SW480 (cell line): Measurements from ENCODE around the gene LDB3.
"Not testable (repeated sequence)": the region's sequence is repeated elsewhere in the genome, so short reads cannot be mapped to it uniquely, and the experiment has no call there.

Experiments used
- DNase-seq: peaks from one replicate; pipeline ENCODE4 v3.0.0-alpha.2; 2016; ENCODE audit warnings: low spot score

The LDB3 gene

GRCh38 chr10:86668297-86669165 lies at the start of gene LDB3:
Gene LDB3 (plus strand): TSS chr10:86668511. CDS start chr10:86668692, 181 bp downstream.
- no peak for DNase-seq

GRCh38 chr10:86628311-86628710 lies 40.0 kb upstream of the LDB3 start:
- no peak for DNase-seq

GRCh38 chr10:86630079-86630478 lies 38.2 kb upstream of the LDB3 start:
- DNase-seq: no peak

- DNase-seq: no peak
Observed at GRCh38 chr10:86632009-86632800, 36.1 kb upstream of the LDB3 start.

- DNase-seq: no peak
Observed at GRCh38 chr10:86632951-86633350, 35.4 kb upstream of the LDB3 start.

- no peak for DNase-seq
Observed at GRCh38 chr10:86635402-86635801, 32.9 kb upstream of the LDB3 start.

GRCh38 chr10:86636311-86636710 lies 32.0 kb upstream of the LDB3 start:
- DNase-seq: no peak

- DNase-seq: no peak
Observed at GRCh38 chr10:86642021-86642420, 26.3 kb upstream of the LDB3 start.

- DNase-seq: no peak
Observed at GRCh38 chr10:86642499-86642898, 25.8 kb upstream of the LDB3 start.

GRCh38 chr10:86644152-86644793 lies 24.0 kb upstream of the LDB3 start:
- no peak for DNase-seq

- DNase-seq: no peak
Observed at GRCh38 chr10:86644794-86645445, 23.4 kb upstream of the LDB3 start.

GRCh38 chr10:86645621-86646165 lies 22.6 kb upstream of the LDB3 start:
- DNase-seq: not testable (repeated sequence)

GRCh38 chr10:86646532-86646931 lies 21.8 kb upstream of the LDB3 start:
- no peak for DNase-seq

- DNase-seq: no peak
Observed at GRCh38 chr10:86646933-86647332, 21.4 kb upstream of the LDB3 start.

GRCh38 chr10:86647773-86648703 lies 20.3 kb upstream of the LDB3 start:
- DNase-seq: no peak

GRCh38 chr10:86648704-86649427 lies 19.4 kb upstream of the LDB3 start:
- DNase-seq: no peak

GRCh38 chr10:86649471-86650150 lies 18.7 kb upstream of the LDB3 start:
- no peak for DNase-seq

- no peak for DNase-seq
Observed at GRCh38 chr10:86650151-86650550, 18.2 kb upstream of the LDB3 start.

GRCh38 chr10:86651021-86651471 lies 17.3 kb upstream of the LDB3 start:
- DNase-seq: no peak
